HEK293 (cell line): Measurements from ENCODE around the gene ECE1.

Experiments used
- CTCF ChIA-PET: fragments of 350-600 bp; formaldehyde crosslinking; extraction: SDS; loops from one replicate; lab custom pipeline; 2021; ENCODE audit warnings: antibody characterized with exemption; lab: Yijun Ruan, JAX
- POLR2A ChIA-PET: fragments of 300-600 bp; formaldehyde crosslinking; extraction: SDS; loops from one replicate; lab custom pipeline; 2020; ENCODE audit warnings: antibody characterized with exemption, inconsistent platforms; lab: Yijun Ruan, JAX
- H3K27ac ChIP-seq: fragments of 200-500 bp; sonication (Bioruptor generic); 2 replicates; pipeline ENCODE4 v1.5.1; 2014; ENCODE audit warnings: low read depth, low read length, control low read depth, inconsistent platforms; ENCODE audit errors: extremely low read depth
- H3K36me3 ChIP-seq, 2 experiments: fragments of 200-500 bp in 1 of 2; sonication (Bioruptor generic) in 1 of 2; 1 replicate in 1 of 2; 2 replicates in 1 of 2; pipeline ENCODE4 v1.5.1; 2014 to 2017; ENCODE audit warnings: inconsistent platforms in 2 of 2, low read length in 2 of 2; ENCODE audit not compliant: control insufficient read depth in 2 of 2, insufficient read depth in 1 of 2
- H3K4me1 ChIP-seq: fragments of 200-500 bp; sonication (Bioruptor generic); 2 replicates; pipeline ENCODE4 v1.5.1; 2014; ENCODE audit warnings: mild to moderate bottlenecking, low read length, inconsistent platforms; ENCODE audit not compliant: control insufficient read depth, insufficient read depth
- H3K4me3 ChIP-seq: 2 replicates; pipeline ENCODE4 v1.5.1; 2011; ENCODE audit warnings: low read depth, mild to moderate bottlenecking, control low read depth, low read length, moderate library complexity
- H3K9me3 ChIP-seq: fragments of 200-500 bp; sonication (Bioruptor generic); 2 replicates; pipeline ENCODE4 v1.5.1; 2014; ENCODE audit warnings: low read depth, low read length, inconsistent platforms; ENCODE audit not compliant: control insufficient read depth, insufficient read depth
- FEZF1 ChIP-seq: fragments of 450-650 bp; formaldehyde crosslinking; IDR thresholded peaks from 2 replicates; pipeline ENCODE4 v1.5.1; 2016; ENCODE audit warnings: missing biosample characterization, missing genetic modification characterization
- IKZF3 ChIP-seq: fragments of 450-650 bp; IDR thresholded peaks from 2 replicates; pipeline ENCODE4 v1.5.0; 2018; ENCODE audit warnings: missing biosample characterization, mild to moderate bottlenecking, missing genetic modification characterization, moderate library complexity
- PATZ1 ChIP-seq: fragments of 450-650 bp; formaldehyde crosslinking; IDR thresholded peaks from 2 replicates; pipeline ENCODE4 v1.5.1; 2016; ENCODE audit warnings: missing biosample characterization, missing genetic modification characterization
- PRDM10 ChIP-seq: fragments of 450-650 bp; formaldehyde crosslinking; IDR thresholded peaks from 2 replicates; pipeline ENCODE4 v1.5.1; 2016; ENCODE audit warnings: missing biosample characterization, missing genetic modification characterization
- TRIM28 ChIP-seq: IDR thresholded peaks from 2 replicates; pipeline ENCODE4 v1.6.1; 2011; ENCODE audit warnings: low read length, control low read depth, borderline replicate concordance
- ZFP41 ChIP-seq: fragments of 450-650 bp; formaldehyde crosslinking; IDR thresholded peaks from 2 replicates; pipeline ENCODE4 v1.5.1; 2016; ENCODE audit warnings: missing biosample characterization, missing genetic modification characterization, borderline replicate concordance
- ZNF121 ChIP-seq: fragments of 450-650 bp; formaldehyde crosslinking; IDR thresholded peaks from 2 replicates; pipeline ENCODE4 v1.5.1; 2016; ENCODE audit warnings: missing biosample characterization, missing genetic modification characterization
- ZNF146 ChIP-seq: fragments of 450-650 bp; formaldehyde crosslinking; IDR thresholded peaks from 2 replicates; pipeline ENCODE4 v1.5.1; 2016; ENCODE audit warnings: missing biosample characterization, missing genetic modification characterization
- ZNF280D ChIP-seq: fragments of 450-650 bp; formaldehyde crosslinking; IDR thresholded peaks from 2 replicates; pipeline ENCODE4 v1.5.1; 2016; ENCODE audit warnings: missing biosample characterization, missing genetic modification characterization
- ZNF335 ChIP-seq: fragments of 450-650 bp; formaldehyde crosslinking; conservative IDR thresholded peaks from 2 replicates; pipeline ENCODE4 v1.5.1; 2016; ENCODE audit warnings: missing biosample characterization, missing genetic modification characterization
- ZNF362 ChIP-seq: fragments of 450-650 bp; formaldehyde crosslinking; IDR thresholded peaks from 2 replicates; pipeline ENCODE4 v1.5.1; 2016; ENCODE audit warnings: missing biosample characterization, missing genetic modification characterization
- ZNF48 ChIP-seq: fragments of 450-650 bp; formaldehyde crosslinking; IDR thresholded peaks from 2 replicates; pipeline ENCODE4 v1.5.1; 2016; ENCODE audit warnings: missing biosample characterization, missing genetic modification characterization
- ZNF521 ChIP-seq: fragments of 450-650 bp; formaldehyde crosslinking; IDR thresholded peaks from 2 replicates; pipeline ENCODE4 v1.5.1; 2017; ENCODE audit warnings: missing biosample characterization, mild to moderate bottlenecking, missing genetic modification characterization
- ZNF529 ChIP-seq: fragments of 450-650 bp; formaldehyde crosslinking; IDR thresholded peaks from 2 replicates; pipeline ENCODE4 v1.5.1; 2017; ENCODE audit warnings: missing genetic modification characterization, missing biosample characterization; ENCODE audit not compliant: insufficient replicate concordance
- ZNF555 ChIP-seq: fragments of 450-650 bp; formaldehyde crosslinking; conservative IDR thresholded peaks from 2 replicates; pipeline ENCODE4 v1.5.1; 2017; ENCODE audit warnings: missing biosample characterization, mild to moderate bottlenecking, missing genetic modification characterization, inconsistent platforms
- ZNF580 ChIP-seq: fragments of 450-650 bp; formaldehyde crosslinking; IDR thresholded peaks from 2 replicates; pipeline ENCODE4 v1.5.1; 2016; ENCODE audit warnings: missing biosample characterization, missing genetic modification characterization
- ZNF626 ChIP-seq: fragments of 450-650 bp; sonication (Bioruptor Pico); formaldehyde crosslinking; IDR thresholded peaks from 2 replicates; pipeline ENCODE4 v1.5.1; 2018; ENCODE audit warnings: missing biosample characterization, missing genetic modification characterization, inconsistent platforms
- ZNF645 ChIP-seq: fragments of 450-650 bp; formaldehyde crosslinking; IDR thresholded peaks from 2 replicates; pipeline ENCODE4; 2016; ENCODE audit warnings: missing biosample characterization, missing genetic modification characterization
- ZNF654 ChIP-seq: fragments of 450-650 bp; formaldehyde crosslinking; IDR thresholded peaks from 2 replicates; pipeline ENCODE4 v1.5.1; 2016; ENCODE audit warnings: low read depth, missing biosample characterization, missing genetic modification characterization
- ZNF747 ChIP-seq: fragments of 450-650 bp; formaldehyde crosslinking; IDR thresholded peaks from 2 replicates; pipeline ENCODE4 v1.5.1; 2016; ENCODE audit warnings: missing biosample characterization, missing genetic modification characterization
- ZSCAN30 ChIP-seq: fragments of 450-650 bp; IDR thresholded peaks from 2 replicates; pipeline ENCODE4 v1.5.1; 2018; ENCODE audit warnings: missing biosample characterization, mild to moderate bottlenecking, missing genetic modification characterization, moderate library complexity

The ECE1 gene

GRCh38 chr1:21245688-21246229 is 44.5 kb downstream of the ECE1 start:
- H3K27ac ChIP-seq = no peak overlapping the region
- H3K4me3 ChIP-seq = no peak overlapping the region
- peaks cover 7 to 58% of the 10 kb centered on the region in 2 experiments; a peak in 2 of 3 replicates for H3K36me3 ChIP-seq
- no peaks in the 10 kb centered on the region for H3K9me3 ChIP-seq
- CTCF ChIA-PET = interaction anchor here (0.5 to 5.8 kb wide), 9 partner anchors 9 to 717 kb away, joined by 3 to 51 read pairs (median 6); no protein-coding TSS in a partner anchor
- POLR2A ChIA-PET = no interaction called here
- H3K4me1 ChIP-seq = no peaks in the 10 kb centered on the region
- TF ChIP-seq ZNF654 (tag by site-specific recombination) (no peak), ZNF645 (tag by site-specific recombination) (no peak), ZNF626 (tag by site-specific recombination) (no peak), TRIM28 (no peak), PATZ1 (tag by site-specific recombination) (no peak), ZNF529 (no peak), ZNF146 (tag by site-specific recombination) (peak; percentile 100), ZNF48 (no peak), ZNF555 (tag by site-specific recombination) (no peak), ZNF521 (tag by site-specific recombination) (no peak), ZNF362 (tag by site-specific recombination) (no peak), ZNF580 (peak; percentile 75), ZNF335 (no peak), ZFP41 (tag by site-specific recombination) (no peak), FEZF1 (no peak), ZNF280D (tag by site-specific recombination) (no peak), ZNF121 (tag by site-specific recombination) (peak; percentile 92), ZNF747 (no peak), PRDM10 (tag by site-specific recombination) (no peak), ZSCAN30 (no peak), IKZF3 (tag by site-specific recombination) (no peak)
